HG02943 (cell line): ENCODE results near the gene SUN3.
"Not testable (repeated sequence)": the region's sequence is repeated elsewhere in the genome, so short reads cannot be mapped to it uniquely, and the experiment has no call there.

Experiments
- ATAC-seq: cut with Tn5 transposase; IDR thresholded peaks from one replicate; pipeline ENCODE4 v1.9.1; 2021; ENCODE audit warnings: mild to moderate bottlenecking, low read depth, moderate library complexity; ENCODE audit not compliant: unreplicated experiment

Gene SUN3

DNA sequence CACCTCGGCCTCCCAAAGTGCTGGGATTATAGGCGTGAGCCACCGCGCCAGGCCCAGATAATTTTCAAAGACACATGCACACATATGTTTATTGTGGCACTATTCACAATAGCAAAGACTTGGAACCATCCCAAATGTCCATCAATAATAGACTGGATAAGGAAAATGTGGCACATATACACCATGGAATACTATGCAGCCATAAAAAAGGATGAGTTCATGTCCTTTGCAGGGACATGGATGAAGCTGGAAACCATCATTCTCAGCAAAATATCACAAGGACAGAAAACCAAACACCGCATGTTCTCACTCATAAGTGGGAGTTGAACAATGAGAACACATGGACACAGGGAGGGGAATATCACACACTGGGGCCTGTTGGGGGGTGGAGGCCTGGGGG lies 48.3 kb downstream of the SUN3 start:
- ATAC-seq, result not testable (repeated sequence)

DNA sequence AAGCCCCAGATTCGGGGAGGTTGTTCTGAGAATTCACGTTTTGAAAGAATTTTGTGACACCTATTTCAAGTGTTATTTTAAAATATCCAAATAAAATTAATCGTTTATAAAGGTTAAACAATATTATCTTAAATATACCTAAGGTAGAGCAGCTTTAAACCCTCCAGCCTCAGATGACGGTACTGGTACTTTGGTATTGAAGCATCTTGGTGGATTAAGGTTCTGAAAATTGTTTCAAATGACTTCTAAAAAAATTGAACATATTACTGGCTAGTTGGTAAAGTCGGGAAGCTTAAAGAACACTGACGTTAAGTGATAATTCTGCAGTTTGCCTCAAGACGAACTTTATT lies 49.1 kb downstream of the SUN3 start:
- ATAC-seq, result no peak

DNA sequence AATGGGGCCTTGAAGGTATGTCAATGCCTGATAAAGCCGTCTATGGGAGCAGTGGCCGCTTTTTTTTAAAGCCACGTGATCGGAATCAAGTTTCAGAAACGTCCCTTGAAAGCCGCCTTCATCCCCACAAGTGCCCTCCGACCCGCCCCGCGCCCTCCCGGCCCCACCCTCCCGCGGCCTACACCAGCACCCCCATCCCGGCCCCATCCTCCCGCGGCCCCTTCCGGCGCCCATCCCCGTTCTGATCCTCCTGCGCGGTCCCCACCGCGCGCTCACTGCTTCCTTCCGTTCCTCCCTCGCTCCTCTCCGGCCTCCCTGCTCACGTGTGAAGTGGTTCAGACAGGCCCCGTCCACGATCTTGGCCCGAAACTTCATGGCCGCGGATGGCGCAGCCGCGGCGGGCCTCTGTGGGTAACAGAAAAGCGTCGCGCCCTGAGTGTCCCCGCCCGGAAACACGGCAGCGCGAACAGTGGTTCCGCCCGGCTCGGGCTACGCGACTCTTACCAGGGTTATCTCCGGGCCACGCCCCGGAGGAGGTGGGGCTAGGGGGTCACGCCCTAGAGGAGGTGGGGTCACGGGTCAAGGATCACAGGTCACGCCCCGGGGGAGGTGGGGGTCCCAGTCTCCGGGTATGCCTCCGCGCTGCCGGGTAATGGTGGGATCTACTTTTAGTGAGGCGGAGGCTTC lies 49.6 kb downstream of the SUN3 start, which contains the start of gene HUS1:
TSS of gene HUS1 (minus strand) at position 471 of the 687 bp plus-strand sequence. CDS start at position 375, 96 bp downstream.
- ATAC-seq, result peak; percentile 99

DNA sequence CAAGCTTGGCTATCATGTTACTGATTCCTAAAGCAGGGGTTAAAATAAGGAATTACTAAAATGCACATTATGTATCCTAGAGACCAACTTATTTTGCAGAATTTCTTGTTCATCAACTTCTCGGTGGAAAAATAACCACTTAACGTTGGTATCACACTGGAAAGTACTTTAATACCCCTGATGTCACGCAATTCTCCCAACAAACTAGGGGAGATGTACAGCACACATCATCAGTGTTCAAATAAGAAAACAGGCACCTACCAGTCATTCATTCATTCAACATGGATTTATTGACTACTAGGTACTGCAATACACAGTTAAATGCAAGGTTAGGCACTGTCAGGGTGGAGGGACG lies 50.1 kb downstream of the SUN3 start:
- no peak for ATAC-seq

DNA sequence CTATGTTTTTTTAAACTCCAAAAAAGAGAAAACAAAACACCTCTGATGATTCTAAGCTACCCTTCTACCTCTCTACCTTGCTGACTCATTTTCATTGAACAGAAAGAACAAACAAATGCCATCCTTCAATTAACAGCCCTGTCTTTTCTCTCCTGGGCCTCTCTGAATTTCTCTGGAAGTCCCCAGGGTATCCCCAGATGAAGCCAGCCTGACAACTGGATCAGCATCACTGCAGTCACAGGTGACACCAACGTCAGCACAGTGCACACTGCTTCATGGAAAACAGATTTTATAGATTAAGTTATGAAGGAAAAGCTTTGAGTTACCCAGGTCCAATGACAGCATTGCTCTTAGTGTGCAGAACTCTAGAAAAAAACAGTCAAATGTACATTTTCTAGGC lies 55.2 kb downstream of the SUN3 start:
- ATAC-seq, result no peak

DNA sequence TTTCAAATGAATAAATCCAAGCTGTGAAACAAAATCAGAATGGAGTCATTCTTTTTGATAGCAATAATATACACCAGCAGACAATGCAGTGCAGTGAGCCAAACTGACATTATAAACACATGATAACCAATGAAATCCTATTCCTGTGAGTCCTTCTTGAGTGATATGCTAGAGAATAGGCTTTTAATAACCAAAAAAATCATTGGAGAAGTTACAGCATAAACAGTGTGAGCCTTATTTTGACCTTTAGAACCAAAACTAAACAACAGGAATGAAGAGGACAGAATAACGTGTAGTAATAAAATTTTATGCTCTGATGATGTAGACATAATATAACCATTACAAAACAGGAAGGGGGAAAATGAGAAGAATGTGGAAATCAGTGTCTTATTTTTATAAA lies 58.1 kb downstream of the SUN3 start:
- ATAC-seq, result no peak

DNA sequence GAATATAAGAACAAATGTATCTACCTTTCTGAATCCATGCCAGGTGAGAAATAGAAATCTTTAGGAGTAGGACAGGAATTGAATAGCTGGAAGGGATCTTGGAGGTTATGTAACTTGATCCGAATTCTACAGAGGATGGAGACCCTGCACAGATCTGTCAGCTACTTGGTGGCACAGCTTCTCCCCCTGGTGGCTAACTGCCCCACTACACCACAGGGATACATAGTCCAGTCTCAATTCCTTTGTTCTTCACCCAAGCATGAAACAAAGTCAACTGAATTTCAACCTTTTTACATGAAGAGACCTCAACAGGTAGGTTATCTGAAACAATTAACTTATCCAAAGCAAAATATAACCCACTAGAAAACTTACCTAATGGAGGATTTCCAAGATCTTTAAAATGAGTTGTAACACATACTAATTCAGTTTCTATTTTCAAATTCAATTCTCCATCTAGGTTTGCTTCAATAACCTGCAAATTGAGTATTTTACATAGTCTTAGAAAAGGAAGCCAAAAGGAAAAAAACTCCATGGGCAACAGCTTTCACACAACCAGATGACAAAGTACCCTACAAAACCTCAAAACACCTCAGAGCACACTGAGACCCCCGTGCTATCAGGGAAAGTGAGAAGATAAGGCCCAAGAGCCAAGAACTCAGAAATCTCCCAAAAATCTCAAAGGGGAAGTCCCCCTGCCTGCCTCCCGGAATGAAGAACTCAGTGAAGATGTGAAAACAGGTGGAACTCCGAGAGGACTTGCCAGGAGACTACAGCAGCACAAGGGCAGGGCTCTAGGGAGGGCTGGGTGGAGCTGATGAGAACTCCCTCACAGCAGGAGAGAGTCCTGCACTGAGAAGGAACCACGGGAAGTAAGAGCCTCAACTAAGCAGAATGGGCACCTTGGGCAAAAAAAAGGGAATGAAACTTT lies 59.8 kb downstream of the SUN3 start:
- ATAC-seq, result no peak

DNA sequence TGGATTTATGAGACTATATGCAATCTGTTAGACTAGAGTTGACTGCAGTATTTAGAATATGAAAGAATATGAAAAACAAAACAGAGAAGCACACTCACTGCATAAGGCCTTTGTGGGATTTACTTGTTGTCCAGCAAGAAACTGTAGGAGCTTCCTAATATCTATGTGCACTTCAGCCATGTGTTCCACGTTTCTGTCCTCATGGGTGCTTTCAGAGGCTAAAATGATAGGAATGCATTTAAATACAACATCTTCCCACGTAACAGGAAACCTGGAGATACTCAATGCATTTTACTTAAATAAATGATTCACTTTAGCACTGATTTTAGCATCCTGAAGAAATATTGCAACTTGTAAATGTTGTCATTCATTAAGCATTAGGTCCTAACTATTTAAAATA lies 61.2 kb downstream of the SUN3 start:
- ATAC-seq, result no peak

DNA sequence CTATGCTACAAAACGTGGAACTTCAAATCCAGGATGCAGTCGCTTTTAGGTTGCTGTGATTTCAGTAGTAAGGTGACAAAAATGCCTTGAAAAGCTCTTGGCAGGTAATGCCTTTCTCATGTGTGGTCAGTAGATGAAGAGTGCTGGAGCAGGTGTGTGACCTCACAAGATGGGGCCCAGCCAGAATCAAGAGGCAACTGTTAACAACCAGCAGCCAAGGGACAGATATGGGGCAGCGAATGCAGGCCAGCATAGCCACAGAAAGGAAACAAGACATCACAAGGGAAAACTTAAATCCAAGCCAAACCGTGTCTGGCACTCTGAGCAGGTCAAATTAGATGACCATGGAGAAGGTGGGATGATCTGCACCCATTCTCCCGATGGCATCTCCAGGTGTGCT lies 61.8 kb downstream of the SUN3 start:
- no peak for ATAC-seq

DNA sequence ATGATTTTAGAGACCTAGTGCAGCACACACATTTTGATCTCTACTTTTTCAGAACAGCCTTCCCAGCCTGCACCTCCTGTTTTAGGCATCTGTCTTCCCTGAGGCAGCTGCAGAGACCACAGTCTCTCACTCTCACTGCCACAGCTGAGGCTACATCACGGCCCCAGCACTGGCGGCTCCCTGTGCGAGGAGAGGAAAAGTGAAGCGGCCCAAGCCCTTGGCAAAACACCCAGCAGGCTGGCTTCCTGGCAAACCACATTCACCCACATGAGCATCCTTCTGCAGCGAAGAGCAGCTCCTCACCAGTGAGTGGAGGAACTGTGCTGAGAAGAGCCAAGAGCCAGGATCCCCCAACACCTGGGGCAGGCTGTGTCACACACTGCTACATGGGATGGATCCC lies 63.5 kb downstream of the SUN3 start:
- no peak for ATAC-seq

DNA sequence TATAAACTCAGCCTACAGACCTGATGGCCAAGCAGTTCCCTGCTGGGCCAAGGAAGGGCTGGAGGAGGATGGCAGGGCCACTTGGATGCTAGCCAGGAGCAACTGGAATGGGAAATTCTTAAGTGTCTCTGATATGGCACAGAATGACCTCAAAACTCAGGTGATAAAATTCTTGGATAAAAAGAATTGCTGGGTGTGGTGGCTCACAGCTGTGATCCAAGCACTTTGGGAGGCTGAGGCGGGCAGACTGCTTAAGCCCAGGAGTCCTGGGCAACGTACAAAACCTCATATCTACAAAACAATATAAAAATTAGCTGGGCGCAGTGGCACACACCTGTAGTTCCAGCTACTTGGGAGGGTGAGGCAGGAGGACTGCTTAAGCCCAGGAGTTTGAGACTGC lies 66.6 kb downstream of the SUN3 start:
- no peak for ATAC-seq

DNA sequence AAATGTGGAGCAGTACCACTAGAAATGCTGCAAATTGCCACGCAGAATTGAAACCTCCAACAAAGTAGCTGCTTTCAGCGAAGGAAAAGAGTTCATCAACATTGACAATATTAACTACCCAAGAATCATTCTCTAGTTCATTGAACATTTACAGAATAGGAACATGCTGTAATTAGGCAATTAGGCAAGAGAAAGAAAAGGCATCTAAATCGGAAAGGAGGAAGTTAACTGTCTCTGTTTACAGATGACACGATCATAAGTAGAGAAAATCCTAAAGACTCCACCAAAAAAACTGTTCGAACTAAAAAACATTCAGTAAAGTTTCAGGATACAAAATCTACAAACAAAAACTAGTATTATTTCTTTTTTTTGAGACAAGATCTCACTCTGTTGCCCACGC lies 71.8 kb downstream of the SUN3 start:
- no peak for ATAC-seq

DNA sequence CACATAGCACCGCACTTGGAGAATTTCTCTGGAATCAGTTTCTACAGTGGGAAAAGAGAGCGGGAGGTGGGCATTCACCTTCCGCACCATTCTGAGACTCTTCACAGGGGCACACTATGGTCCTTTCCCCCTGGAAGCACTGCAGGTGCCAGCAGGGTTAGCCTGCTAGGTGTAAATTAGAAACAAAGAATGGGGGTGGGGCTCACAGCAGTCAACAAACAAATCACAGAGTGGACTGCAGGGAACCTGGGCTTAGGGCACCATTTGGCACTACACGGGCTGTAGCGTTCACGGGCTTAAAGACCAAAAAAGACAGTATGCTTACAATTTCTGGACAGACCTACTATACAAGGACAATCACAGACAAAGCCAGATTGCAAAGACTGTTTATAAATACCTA lies 72.7 kb downstream of the SUN3 start:
- ATAC-seq, result no peak

DNA sequence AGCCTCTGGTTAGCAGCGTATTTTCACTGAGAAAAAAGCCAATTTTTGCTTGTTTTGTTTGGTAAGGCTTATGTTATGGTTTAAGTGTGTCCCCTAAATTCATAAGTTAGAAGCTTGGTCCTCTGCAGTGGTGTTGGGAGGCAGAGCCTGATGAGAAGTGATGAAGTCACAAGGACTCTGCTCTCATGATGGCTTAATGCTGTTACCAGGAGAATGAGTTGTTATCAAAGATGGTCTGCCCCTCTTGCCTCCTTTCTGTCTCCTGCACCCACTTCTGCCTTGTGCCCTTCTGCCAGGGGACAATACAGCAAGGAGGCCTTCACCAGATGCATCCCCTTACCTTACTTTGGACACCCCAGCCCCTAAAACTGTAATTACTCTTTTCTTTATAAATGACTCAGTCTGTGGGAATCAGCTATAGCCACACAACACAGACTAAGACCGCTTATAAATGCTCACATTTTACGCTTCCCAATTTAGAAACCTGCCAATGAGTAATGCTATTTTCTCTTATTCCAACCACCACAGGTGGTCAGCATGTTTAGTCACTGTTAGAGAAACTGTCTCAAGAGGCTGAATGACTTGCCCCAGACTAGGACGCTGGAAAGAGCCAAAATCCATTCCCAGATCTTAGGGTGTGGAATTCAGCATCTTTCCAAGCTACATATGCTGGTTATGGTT lies 74.5 kb downstream of the SUN3 start:
- ATAC-seq, result no peak

DNA sequence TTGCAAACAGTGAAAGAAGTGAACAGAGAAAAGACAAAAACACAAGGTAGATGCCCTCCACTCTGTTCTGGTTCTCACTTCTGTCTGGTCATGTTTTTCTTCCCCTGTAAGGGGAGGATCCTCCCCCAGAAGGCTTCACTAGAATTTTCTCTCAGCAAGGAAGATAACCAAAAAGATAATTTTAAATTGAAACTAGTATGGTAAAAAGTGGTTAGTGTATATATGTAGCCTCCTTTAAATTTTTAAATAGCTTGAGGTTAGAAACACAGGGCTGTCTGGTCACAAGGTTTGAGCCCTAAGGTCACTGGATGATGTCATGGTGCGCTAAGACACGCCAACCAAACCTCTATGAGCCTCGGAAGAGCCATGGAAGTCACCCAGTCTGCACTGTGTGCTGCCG lies 75.1 kb downstream of the SUN3 start:
- ATAC-seq, result no peak

DNA sequence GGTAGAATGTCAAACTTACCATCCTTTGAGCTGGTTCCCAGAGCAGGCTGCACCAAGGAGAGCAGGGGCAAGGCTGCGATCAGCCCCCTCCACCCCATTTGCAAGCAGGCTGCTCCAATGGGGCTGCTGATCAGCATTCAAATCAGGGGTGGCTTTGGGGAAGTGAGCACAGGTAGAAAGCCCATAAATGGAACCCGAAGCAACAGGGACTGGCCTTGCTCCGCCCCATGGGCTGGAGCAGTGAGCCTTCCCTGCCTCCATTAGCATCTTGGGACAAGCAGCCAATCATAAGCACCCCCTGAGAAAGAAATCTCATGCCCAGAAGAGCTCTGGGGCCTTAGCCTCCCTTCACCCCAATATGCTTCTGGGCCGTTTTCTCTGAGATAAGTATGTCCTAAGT lies 76.7 kb downstream of the SUN3 start:
- no peak for ATAC-seq

DNA sequence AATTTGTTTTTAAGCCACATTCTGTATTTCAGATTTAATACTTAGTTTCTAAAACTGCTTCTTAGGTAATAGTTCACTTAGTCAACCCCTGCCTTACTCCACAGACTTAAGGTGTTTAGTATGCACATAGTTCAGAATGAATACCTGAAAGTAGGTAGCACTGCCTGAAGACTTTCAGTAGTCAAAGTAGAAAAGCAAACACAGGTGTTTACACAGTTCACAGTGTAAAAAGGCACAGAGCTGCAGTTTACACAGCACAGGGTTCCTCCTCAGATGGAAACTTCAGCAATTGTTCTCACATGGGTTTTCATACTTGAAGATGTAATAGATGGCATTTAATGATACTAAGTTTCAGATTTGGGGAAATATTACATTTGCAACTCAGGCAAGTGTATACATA lies 77.5 kb downstream of the SUN3 start:
- ATAC-seq, result no peak

DNA sequence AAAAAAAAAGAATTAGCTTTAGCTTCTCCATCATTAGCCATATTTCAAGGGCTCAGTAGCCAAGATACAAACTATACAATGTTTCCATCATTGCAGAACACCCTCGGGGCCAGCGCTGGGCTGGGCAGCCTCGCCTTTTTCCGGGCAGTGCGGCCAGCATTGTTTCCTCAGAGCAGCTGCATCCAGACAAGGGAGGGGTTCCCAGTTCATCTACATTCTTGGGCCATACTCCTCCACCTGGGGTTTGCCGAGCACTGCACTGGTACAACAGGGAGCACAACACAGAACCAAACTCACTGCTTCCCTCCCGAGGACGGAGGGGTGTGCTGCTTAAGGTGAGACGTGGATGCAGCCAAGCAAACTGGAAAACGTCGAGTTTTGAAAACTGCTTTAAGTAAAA lies 78.2 kb downstream of the SUN3 start:
- ATAC-seq, result no peak

DNA sequence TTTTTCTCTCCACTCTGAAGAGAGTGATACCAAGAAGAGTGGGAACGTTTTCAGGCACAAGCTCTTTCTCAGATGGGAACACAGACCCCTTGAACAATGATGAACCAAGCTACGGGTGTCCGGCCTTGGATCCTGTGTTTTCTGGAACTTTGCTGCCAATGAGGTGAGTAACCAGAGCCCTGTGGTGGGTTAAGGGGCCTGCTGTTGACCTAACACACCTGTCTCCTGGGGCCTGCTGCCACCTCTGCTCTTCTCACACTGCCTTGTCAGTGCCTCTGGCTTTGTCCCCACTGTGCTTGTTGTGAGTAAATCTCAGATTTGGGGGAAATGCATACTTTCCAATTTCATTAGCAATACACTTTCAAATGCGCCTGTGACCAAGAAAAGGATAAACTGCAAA lies 79.2 kb downstream of the SUN3 start:
- no peak for ATAC-seq

DNA sequence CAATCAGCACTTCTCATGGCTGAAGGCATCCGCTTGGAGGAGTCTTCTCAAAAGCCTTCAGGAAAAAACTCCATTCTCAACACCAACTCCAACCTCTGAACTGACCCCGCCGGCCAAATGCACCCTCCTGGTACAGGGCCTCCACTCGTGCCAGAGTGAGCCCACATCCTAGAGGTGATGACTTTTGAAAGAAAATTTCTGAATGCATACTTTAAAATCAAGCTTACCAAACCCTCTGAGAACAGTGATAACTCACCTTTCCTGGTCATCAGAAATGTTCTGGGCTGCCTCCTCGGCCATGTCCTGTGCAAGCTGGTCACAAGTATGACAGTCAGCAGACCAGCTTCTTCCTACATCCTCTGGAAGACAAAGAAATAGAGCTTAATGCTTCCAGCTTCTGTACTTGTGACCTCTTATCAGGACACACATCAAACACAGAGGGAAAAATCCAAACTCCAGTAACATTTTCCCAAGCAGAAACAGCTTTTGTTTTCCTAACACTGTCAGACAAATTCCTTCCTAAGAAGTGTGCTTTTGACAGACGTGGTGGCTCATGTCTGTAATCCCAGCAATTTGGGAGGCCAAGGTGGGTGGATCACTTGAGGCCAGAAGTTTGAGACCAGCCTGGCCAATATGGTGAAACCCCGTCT lies 80.6 kb downstream of the SUN3 start, which contains the start of gene PKD1L1:
TSS of gene PKD1L1 (minus strand) at position 326 of the 650 bp plus-strand sequence. CDS start at position 300, 26 bp downstream.
- no peak for ATAC-seq

DNA sequence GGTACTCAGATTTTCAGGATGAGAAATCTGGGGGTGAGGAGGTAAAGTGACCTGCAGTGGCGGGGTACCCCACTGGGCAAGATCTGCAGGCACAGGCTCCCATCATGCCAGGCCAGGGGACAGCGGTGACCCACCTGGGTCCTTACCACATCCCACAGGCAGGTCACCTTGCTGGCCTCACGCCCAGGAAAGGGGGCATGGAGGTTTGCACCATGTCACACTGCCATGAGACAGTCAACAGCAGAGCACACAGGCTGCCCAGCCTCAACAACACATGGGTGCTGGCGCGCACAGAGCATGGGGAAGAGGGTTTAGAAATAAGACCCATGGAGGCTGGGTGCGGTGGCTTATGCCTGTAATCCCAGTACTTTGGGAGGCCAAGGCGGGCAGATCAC lies 81.6 kb downstream of the SUN3 start:
- no peak for ATAC-seq
